ENCODE results near the gene EIF2AK2.

The EIF2AK2 gene

DNA sequence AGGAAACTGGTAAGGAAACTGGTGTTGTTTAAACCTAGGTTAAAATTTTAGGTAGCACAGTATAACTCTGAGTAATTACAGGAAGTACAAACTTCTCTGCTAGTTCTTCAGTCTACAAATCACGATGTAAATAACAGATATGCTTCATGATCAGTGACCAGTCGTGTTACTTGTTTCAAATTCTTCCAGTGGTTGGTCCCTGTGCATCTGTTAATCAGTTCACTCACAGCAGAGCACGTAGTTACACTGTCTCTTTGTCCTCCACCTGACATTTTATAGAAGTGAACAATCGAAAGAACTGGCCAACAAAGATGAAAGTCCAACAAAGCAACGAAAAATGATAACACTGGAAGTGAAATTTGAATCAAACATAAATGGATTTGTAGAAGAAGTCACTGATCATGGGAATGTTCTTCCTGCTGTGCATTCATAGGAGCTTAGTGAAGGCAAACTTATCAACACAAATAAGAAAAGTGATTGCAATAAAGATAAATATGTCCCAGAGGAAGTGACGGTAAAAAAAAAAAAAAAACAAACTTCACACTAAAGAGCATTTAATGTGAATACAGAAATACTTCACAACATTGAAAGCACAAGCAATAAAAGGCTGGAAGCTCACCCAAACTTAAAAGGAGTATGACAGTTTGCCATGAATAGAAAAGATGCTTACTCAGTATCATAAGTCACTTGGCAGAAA is 7.0 kb downstream of the EIF2AK2 start:
- TF ChIP-seq, protein P1, sequence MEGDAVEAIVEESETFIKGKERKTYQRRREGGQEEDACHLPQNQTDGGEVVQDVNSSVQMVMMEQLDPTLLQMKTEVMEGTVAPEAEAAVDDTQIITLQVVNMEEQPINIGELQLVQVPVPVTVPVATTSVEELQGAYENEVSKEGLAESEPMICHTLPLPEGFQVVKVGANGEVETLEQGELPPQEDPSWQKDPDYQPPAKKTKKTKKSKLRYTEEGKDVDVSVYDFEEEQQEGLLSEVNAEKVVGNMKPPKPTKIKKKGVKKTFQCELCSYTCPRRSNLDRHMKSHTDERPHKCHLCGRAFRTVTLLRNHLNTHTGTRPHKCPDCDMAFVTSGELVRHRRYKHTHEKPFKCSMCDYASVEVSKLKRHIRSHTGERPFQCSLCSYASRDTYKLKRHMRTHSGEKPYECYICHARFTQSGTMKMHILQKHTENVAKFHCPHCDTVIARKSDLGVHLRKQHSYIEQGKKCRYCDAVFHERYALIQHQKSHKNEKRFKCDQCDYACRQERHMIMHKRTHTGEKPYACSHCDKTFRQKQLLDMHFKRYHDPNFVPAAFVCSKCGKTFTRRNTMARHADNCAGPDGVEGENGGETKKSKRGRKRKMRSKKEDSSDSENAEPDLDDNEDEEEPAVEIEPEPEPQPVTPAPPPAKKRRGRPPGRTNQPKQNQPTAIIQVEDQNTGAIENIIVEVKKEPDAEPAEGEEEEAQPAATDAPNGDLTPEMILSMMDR (IDR thresholded peaks at IDR 0.05; ENCODE audit: borderline replicate concordance, insufficient read depth, low read depth, low read length): no peak
- no peak overlapping the region for H3K4me3 ChIP-seq (ENCODE audit: low read depth, low read length)

DNA sequence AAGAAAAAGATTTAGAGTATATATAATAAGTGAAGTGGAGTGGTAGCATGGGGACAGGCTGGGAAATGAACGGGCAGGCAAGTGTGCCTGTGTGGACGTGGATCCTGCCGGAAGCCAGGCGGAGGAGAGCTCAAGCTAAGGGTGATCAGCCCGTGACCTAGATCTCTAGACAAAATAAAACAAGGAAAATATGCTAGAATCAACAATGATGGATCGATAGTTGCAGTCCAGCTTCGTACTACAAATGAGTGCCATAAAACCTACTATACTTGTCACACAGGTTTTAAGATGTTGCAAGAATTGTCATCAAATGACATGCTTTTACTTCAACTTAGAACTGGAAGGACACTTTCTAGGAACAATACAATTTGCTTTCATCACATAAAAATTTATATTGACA is 8.5 kb downstream of the EIF2AK2 start:
- no peak overlapping the region for H3K4me3 ChIP-seq (ENCODE audit: low read depth, low read length)

DNA sequence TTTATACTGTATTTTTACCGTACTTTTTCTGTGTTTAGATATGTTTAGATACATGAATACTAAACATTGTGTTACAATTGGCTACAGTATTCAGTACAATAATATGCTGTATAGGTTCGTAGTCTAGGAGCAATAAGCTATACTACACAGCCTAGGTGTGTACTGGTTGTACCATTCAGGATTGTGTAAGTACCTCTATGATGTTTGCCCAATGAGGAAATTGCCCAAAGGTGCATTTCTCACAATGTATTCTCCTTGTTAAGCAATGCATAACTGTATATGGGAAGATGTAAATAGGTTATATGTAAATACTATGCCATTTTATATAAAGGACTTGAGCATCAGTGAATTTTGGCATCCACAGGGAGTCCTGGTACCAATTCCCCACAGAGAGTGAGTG is 10.7 kb downstream of the EIF2AK2 start:
- H3K4me3 ChIP-seq (ENCODE audit: low read depth, low read length): no peak overlapping the region
- TF ChIP-seq, protein P1 (IDR thresholded peaks at IDR 0.05; ENCODE audit: borderline replicate concordance, insufficient read depth, low read depth, low read length): no peak

More for the DNA sequence above, 8.5 kb downstream of the EIF2AK2 start:
- TF ChIP-seq, protein P1 (IDR thresholded peaks at IDR 0.05; ENCODE audit: borderline replicate concordance, insufficient read depth, low read depth, low read length): no peak

DNA sequence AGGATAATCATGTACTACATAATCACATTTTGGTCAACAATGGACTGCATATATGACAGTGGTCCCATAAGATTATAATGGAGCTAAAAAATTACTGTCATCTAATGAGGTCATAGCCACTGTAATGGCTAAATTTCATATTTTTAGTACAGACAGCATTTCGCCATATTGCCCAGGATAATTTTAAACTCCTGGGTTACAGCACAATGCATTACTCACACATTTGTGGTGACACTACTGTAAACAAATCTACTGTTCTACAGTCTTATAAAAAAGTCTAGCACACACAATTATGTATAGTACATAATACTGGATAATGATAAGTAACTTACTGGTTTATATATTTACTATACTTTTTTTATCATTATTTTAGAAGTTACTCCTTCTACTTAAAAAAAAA is 12.8 kb downstream of the EIF2AK2 start:
- no peak overlapping the region for H3K4me3 ChIP-seq (ENCODE audit: low read depth, low read length)
- TF ChIP-seq, protein P1 (IDR thresholded peaks at IDR 0.05; ENCODE audit: borderline replicate concordance, insufficient read depth, low read depth, low read length): no peak

DNA sequence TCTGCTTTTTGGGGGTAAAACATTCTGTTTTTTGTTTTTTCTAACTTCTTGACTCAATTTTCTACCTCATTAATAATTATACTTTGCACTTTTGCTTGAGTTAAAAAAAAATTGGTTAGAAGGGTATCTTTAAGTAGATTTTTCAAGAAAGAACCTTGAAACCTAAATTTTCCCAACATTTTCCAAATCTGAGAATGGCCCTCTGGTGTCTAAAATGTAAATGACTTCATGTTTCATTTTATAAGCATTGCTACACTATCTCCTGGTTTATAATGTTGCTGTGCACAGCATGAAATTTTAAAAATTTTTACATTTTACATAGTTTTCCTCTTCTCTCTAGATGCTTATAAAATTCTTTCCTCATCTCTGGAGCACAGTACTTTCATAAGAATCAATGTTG is 14.2 kb downstream of the EIF2AK2 start:
- TF ChIP-seq, protein P1 (IDR thresholded peaks at IDR 0.05; ENCODE audit: borderline replicate concordance, insufficient read depth, low read depth, low read length): no peak

DNA sequence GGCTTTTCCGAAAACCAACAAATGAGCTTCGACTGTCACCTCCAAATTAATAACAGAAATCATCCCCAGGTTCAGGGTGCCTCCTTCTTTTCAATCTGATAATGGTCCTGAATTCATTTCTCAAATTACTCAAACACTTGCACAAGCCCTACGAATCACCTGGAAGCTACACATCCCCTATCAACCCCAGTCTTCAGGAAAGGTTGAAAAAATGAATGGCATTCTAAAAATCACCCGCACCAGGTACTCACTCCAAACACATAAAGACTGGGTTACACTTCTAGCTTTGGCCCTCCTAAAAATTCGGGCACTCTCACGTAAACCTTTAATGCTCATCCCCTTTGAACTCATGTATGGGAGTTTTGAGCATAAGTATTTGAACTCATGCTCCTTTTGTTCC is 23.9 kb downstream of the EIF2AK2 start:
- TF ChIP-seq, protein P1 (IDR thresholded peaks at IDR 0.05; ENCODE audit: borderline replicate concordance, insufficient read depth, low read depth, low read length): no peak
- no peak overlapping the region for H3K4me3 ChIP-seq (ENCODE audit: low read depth, low read length)

More for the DNA sequence above, 14.2 kb downstream of the EIF2AK2 start:
- H3K4me3 ChIP-seq (ENCODE audit: low read depth, low read length): no peak overlapping the region

DNA sequence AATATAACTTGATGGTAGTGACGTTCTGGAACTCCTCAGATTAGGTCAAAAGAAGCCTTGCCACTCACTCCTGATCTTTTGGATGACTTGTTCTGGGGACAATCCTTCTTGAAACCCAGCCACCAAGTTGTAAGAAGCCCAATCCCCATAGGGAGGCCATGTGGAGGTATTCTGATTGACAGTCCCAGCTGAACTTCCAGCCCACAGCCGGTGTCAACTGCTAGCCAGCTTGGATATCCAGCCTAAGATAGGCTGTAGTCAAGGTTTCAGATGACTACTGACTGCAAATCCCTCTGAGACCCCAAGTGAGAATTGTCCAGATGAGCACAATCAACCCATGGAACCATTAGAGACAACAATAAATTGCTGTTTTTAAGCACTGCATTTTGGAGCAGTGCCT is 31.4 kb downstream of the EIF2AK2 start:
- TF ChIP-seq, protein P1 (IDR thresholded peaks at IDR 0.05; ENCODE audit: borderline replicate concordance, insufficient read depth, low read depth, low read length): no peak
- no peak overlapping the region for H3K4me3 ChIP-seq (ENCODE audit: low read depth, low read length)
